HepG2 (cell line): ENCODE data around the gene SMIM13. TPM values are rescaled to one million over a fixed set of nuclear protein-coding genes. Genes with fewer than 3 reads are reported as not detected.

Experiments
- ATAC-seq: fragments of 200-7000 bp; cut with Tn5 transposase; 3 replicates; pipeline ENCODE4 v1.9.1; 2020; ENCODE audit warnings: mild to moderate bottlenecking, moderate library complexity
- BruUV-seq: library from RNA; stranded (reverse); fragments of 400-500 nt; replicated peaks from 2 replicates; lab custom pipeline; 2021; lab: Mats Ljungman, UMichigan
- CTCF ChIA-PET: fragments of 300-600 bp; formaldehyde crosslinking; extraction: SDS; loops from one replicate; lab custom pipeline; 2021; ENCODE audit warnings: low total read pairs, inconsistent platforms, low intra/inter-chr PET ratio; lab: Yijun Ruan, JAX
- POLR2A ChIA-PET: fragments of 350-600 bp; sonication (Branson Sonifier 250); formaldehyde crosslinking; loops from one replicate; lab custom pipeline; 2020; ENCODE audit warnings: antibody characterized with exemption, inconsistent platforms; lab: Yijun Ruan, JAX
- DNase-seq: peaks from one replicate; pipeline ENCODE4 v3.0.0-alpha.2; 2015; ENCODE audit warnings: low spot score
- FAIRE-seq: peaks from 3 replicates; lab custom pipeline; 2011; peaks lifted over from hg19 to GRCh38; lab: Jason Lieb, UNC
- H2AFZ ChIP-seq: one replicate; pipeline ENCODE4 v1.6.1; 2011; ENCODE audit warnings: low read length, inconsistent platforms
- H3K27ac ChIP-seq: fragments of 300-600 bp; 3 replicates; pipeline ENCODE4 v1.8.0; 2011; ENCODE audit warnings: mixed run types, mild to moderate bottlenecking, mixed read lengths, low read length, inconsistent platforms; ENCODE audit not compliant: insufficient read depth; ENCODE audit errors: extremely low read length
- H3K27me3 ChIP-seq, 2 experiments: fragments of 200-600 bp in 1 of 2; 2 replicates in 1 of 2; 3 replicates in 1 of 2; pipeline versions ENCODE4 v1.6.0 to v1.8.0; 2011; ENCODE audit warnings: low read length in 2 of 2, mild to moderate bottlenecking in 2 of 2, moderate library complexity in 2 of 2, inconsistent platforms in 1 of 2; ENCODE audit not compliant: insufficient read depth in 2 of 2, control insufficient read depth in 1 of 2
- H3K36me3 ChIP-seq, 2 experiments: fragments of 200-600 bp in 1 of 2; replicated peaks in 1 of 2; 2 replicates in 1 of 2; 3 replicates in 1 of 2; pipeline versions ENCODE4 v1.5.1 to v1.8.0; 2011; ENCODE audit warnings: low read length in 2 of 2, inconsistent platforms in 1 of 2; ENCODE audit not compliant: insufficient read depth in 2 of 2, control insufficient read depth in 1 of 2
- H3K4me1 ChIP-seq: 2 replicates; pipeline ENCODE4 v1.5.1; 2012; ENCODE audit warnings: low read length, inconsistent platforms; ENCODE audit not compliant: insufficient read depth
- H3K4me2 ChIP-seq: 2 replicates; pipeline ENCODE4 v1.6.0; 2011; ENCODE audit warnings: low read depth, low read length, inconsistent platforms
- H3K4me3 ChIP-seq, 3 experiments: fragments of 200-600 bp in 1 of 3; sonication (generic), shearing (Covaris generic) in 1 of 3; replicated peaks in 1 of 3; 2 replicates each; pipeline ENCODE4 v1.5.1; 2011 to 2016; ENCODE audit warnings: low read length in 3 of 3, inconsistent platforms in 2 of 3, low read depth in 2 of 3, mild to moderate bottlenecking in 2 of 3, control low read depth in 1 of 3, mixed read lengths in 1 of 3; ENCODE audit not compliant: insufficient read depth in 1 of 3
- H3K79me2 ChIP-seq: one replicate; pipeline ENCODE4 v1.6.1; 2011; ENCODE audit warnings: low read length, inconsistent platforms; ENCODE audit not compliant: insufficient read depth
- H3K9ac ChIP-seq: 2 replicates; pipeline ENCODE4 v1.6.0; 2011; ENCODE audit warnings: mild to moderate bottlenecking, low read depth, low read length, inconsistent platforms; ENCODE audit not compliant: insufficient read depth
- H3K9me3 ChIP-seq: 2 replicates; pipeline ENCODE4 v1.5.1; 2012; ENCODE audit warnings: mild to moderate bottlenecking, low read length
- H4K20me1 ChIP-seq: 2 replicates; pipeline ENCODE4 v1.6.0; 2011; ENCODE audit warnings: inconsistent platforms, mild to moderate bottlenecking, low read length, moderate library complexity; ENCODE audit not compliant: insufficient read depth
- AGO1 ChIP-seq: fragments of 200-400 bp; formaldehyde crosslinking; IDR thresholded peaks from 2 replicates; pipeline ENCODE4 v1.6.1; 2017; ENCODE audit warnings: mild to moderate bottlenecking, low read depth, low read length, moderate library complexity; ENCODE audit not compliant: poor library complexity, severe bottlenecking
- PHF5A ChIP-seq: IDR thresholded peaks from one replicate; pipeline ENCODE4 v1.6.1; 2018; ENCODE audit warnings: low read depth, missing genetic modification reagents; ENCODE audit not compliant: unreplicated experiment
- POGZ ChIP-seq: sonication (generic); formaldehyde crosslinking; IDR thresholded peaks from 2 replicates; pipeline ENCODE4 v1.4.0; 2020; ENCODE audit warnings: mild to moderate bottlenecking, missing genetic modification reagents
- SAP130 ChIP-seq: IDR thresholded peaks from 2 replicates; pipeline ENCODE4 v1.6.1; 2016; ENCODE audit warnings: low read depth
- TEAD3 ChIP-seq: optimal IDR thresholded peaks from 2 replicates; pipeline ENCODE3; 2016; ENCODE audit warnings: borderline replicate concordance
- ZC3H13 ChIP-seq: sonication (generic); formaldehyde crosslinking; IDR thresholded peaks from 2 replicates; pipeline ENCODE4 v1.8.1; 2023; ENCODE audit warnings: mild to moderate bottlenecking, missing genetic modification reagents, moderate library complexity
- ZNF770 ChIP-seq: sonication (generic); formaldehyde crosslinking; IDR thresholded peaks from 2 replicates; pipeline ENCODE4 v1.5.0; 2020; ENCODE audit warnings: mild to moderate bottlenecking, missing genetic modification reagents
- WGBS: methylation state at CpG from one replicate; pipeline ENCODE4 v1.1.6; 2017; ENCODE audit warnings: low lambda C conversion rate; 5-methylcytosine and 5-hydroxymethylcytosine counted together
- in situ Hi-C: cut with HindIII; loops from 2 replicates; pipeline ENCODE4 v1.10.0; 2017; ENCODE audit warnings: low pct_unique_long_range_greater_than_20kb; ENCODE audit not compliant: extremely low pct_ligation_motif_present
- intact Hi-C: fragments of 100-400 bp; cut with micrococcal nuclease; formaldehyde crosslinking; loops from one replicate; pipeline ENCODE4 v1.10.0; 2022; ENCODE audit not compliant: unreplicated experiment
- polyA plus RNA-seq, 8 experiments: library from polyadenylated mRNA; depleted of rRNA in 3 of 8; stranded (reverse) in 7 of 8; unstranded in 1 of 8; fragments of >200 nt; fragmentation: Illumina TruSeq in 4 of 8; extraction: Trizol in 4 of 8; gene quantifications; 2 replicates each; pipeline versions ENCODE4 v1.2.1 to v1.2.3, GENCODE V29; 2011 to 2016; ENCODE audit warnings: low read depth in 4 of 8, missing spikeins in 1 of 8, mixed read lengths in 1 of 8; ENCODE audit not compliant: insufficient read depth in 1 of 8
- total RNA-seq, 5 experiments: library from RNA; depleted of rRNA; stranded (reverse); fragments of >200 nt; fragmentation: Illumina TruSeq; extraction: Trizol; gene quantifications; 2 replicates each; pipeline ENCODE4 v1.2.3, GENCODE V29; 2016; ENCODE audit warnings: low read depth in 1 of 5

SMIM13 gene
- total and polyA plus RNA-seq, 2 of the 13 experiments (the other 11 are each of a cell fraction or from before 2014, with no cell fraction given), result 2.7 to 10.2 TPM

GRCh38 chr6:11056871-11057270, 36.8 kb upstream of the SMIM13 start:
- 69% methylated on average over 1 of the region's 1 CpG for WGBS
- no peak overlapping the region for H3K4me3 ChIP-seq
- no peak overlapping the region for H2AFZ ChIP-seq
- no peaks in the 10 kb centered on the region for H3K9me3 ChIP-seq
- H3K27ac ChIP-seq, result no peak overlapping the region
- H3K9ac ChIP-seq, result no peak overlapping the region
- ChIA-PET POLR2A (interaction anchor here (1.2 to 2.1 kb wide), 2 partner anchors 8 to 17 kb away, joined by 4 to 6 read pairs; no protein-coding TSS in a partner anchor), CTCF (no interaction called here)
- no peaks in the 10 kb centered on the region for H3K27me3 ChIP-seq
- no peaks in the 10 kb centered on the region for H4K20me1 ChIP-seq
- no TSS peak for BruUV-seq
- DNase-seq (no peak), ATAC-seq (peak; percentile 61)
- intact Hi-C loops, result no loop called here
- H3K4me1 ChIP-seq, result peaks cover 44% of the 10 kb centered on the region
- TF ChIP-seq PHF5A (CRISPR knock-in tag) (no peak), SAP130 (CRISPR knock-in tag) (0 out of 2 replicates have a peak, but pooled peaks have one; percentile 20), ZC3H13 (no peak), AGO1 (no peak), TEAD3 (peak; percentile 2), POGZ (CRISPR knock-in tag) (peak; percentile 17; the same call in 1 of the 2 replicates), ZNF770 (peak; percentile 71)
- TF ChIP-seq, all 625 proteins: peak for 4
- no peak for FAIRE-seq
- no peak overlapping the region for H3K4me2 ChIP-seq
- in situ Hi-C loops, result loop anchor here (25.0 kb wide), 1 partner anchor 570 kb away; no protein-coding TSS in a partner anchor
- no peaks in the 10 kb centered on the region for H3K79me2 ChIP-seq
- no peaks in the 10 kb centered on the region for H3K36me3 ChIP-seq
